HL-60/S4 treated with phorbol 12-myristate 13-acetate at 8.2 ng/mL for 4 days and 3 days (cell line): ENCODE results near the gene MAST3.

ENCODE experiments used
- in situ Hi-C: fragments of 300-500 bp; cut with MboI; formaldehyde crosslinking; loops from 2 replicates; pipeline ENCODE4 v1.15.0; 2022; ENCODE audit warnings: low sequenced_read_pairs

The MAST3 gene

DNA sequence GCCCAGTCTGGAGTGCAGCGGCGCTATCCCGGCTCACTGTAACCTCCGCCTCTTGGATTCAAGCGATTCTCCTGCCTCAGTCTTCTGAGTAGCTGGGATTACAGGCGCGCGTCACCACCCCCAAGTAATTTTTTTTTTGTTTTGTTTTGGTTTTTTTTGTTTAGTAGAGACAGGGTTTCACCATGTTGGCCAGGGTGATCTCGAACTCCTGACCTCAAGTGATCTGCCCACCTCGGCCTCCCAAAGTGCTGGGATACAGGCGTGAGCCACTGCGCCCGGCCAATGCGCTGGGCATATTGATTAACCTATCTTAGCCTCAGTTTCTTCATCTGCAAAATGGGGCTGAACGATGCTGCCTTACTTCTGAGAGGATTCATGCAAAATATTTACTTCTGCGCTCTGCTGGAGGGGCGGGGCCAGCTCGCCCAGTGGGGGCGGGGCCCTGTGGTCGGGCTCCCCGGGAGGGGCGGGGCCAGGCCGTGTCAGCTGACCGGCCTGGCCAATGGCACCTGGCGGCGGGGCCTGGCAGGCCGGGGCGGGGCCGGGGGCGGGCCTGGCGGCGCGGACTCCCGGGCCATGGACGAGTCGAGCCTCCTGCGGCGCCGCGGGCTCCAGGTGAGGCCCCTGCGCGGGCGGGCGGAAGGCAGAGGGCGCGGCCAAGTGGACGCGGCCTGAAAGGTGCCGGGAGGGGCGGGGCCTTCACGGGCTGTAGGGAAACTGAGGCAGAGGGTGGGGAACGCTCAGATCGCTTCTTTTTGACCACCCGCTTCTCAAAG is at the start of gene MAST3:
TSS of gene MAST3 (plus strand) at position 562 of the 776 bp plus-strand sequence. CDS start at position 577, 15 bp downstream.
- in situ Hi-C loops, result no loop called here

DNA sequence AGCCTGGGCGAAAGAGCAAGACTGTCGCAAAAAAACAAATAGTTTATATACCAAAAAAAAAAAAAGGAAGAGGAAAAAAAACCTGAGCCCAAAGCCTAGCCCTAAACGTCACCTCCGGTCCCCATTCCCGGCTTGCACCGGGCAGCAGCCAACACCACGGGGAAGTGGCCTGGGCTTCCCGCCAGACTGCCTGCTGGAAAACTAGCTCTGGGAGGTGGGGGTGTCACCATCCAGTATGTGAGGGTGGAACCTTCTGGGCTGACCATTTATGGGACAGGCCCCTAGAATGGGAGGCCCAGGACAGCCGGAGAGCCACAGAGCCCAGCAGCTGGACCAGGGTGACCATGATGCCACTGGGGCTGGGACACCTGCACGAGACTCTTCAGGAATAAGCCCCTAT is 48.2 kb upstream of the MAST3 start:
- in situ Hi-C loops, result no loop called here

DNA sequence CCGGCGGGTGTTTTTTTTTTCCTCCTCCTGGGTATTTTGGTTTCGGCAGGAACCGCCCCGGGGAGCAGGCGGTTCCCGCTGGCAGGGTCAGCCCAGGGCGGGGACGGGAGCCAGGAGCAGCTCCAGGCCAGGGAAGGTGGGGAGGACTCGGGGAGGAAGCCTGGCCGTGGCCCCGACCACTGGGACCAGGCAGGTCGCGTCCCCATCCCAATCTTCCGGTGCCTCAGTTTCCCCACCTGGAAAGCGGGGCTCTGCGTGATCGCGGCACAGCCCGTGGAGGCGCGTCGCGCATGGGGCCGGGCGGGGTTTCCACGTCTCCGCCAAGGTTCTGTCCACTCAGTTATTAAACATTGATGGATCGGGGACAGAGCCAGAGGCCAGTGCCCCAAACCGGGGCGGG is 45.7 kb upstream of the MAST3 start:
- in situ Hi-C loops, result loop anchor here (10.0 kb wide), 1 partner anchor 47 kb away; the partner anchor contains the start of gene ARRDC2

DNA sequence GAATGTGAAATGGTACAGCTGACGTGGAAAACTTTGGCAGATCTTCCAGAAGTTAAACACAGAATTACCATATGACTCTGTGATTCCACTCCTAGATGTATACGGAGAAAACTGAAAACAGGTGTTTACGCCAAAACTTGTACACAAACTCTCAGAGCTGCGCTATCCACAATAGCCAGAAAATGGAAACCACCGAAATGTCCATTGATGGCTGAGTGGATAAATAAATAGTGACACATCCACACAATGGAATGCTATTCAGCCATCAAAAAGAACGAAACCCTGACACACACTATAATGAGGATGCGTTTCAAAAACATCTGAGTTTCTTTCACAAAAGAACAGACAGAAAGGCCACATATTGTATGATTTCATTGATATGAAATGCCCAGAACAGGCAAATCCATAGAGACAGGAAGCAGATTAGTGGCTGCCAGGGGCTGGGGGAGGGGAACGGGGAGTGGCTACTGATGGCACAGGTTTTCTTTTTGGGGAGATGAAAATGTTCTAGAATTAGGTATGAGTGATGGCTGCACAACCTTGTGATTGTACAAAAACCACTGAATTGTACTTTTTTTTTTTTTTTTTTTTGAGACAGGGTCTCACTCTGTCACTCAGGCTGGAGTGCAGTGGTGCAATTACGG is 43.9 kb upstream of the MAST3 start:
- in situ Hi-C loops, result loop anchor here (10.0 kb wide), 1 partner anchor 49 kb away; the partner anchor contains the start of gene ARRDC2

DNA sequence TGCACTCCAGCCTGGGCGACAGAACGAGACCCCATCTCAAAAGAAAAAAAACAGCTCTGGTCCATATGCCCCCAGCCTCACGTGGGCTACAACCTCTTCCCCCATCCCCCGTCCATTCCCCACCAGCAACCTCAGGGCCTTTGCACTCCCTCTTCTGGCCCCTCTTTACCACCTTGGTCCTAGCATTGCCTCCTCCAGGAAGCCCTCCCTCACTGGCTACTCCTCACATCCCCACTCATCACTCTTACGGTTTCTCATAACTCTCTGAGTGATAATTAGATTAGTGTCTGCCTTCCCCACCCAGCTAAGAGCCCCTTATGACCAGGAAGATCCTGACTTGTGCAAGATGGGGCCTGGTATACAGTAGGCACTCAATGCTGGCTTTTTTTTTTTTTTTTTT is 41.6 kb upstream of the MAST3 start:
- in situ Hi-C loops, result loop anchor here (10.0 kb wide), 1 partner anchor 51 kb away; the partner anchor contains the start of gene ARRDC2

DNA sequence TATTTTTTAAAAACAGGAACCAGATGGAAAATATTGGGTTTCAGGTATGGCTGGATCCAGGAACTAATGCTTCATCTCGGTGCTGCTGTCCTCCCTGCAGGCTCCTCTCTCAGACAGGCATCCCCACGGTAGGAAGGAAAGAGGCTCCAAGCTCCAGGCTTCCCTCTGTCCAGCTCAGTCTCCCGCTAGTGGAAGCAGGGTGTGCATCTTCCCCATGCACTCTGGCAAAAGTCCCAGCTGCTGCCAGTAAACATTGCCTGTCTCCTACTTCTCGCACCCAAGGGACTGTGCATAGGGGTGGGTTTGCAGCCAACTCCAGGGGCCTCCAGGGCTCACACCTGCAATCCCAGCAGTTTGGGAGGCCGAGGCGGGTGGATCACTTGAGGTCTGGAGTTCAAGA is 40.0 kb upstream of the MAST3 start:
- in situ Hi-C loops, result loop anchor here (10.0 kb wide), 1 partner anchor 53 kb away; the partner anchor contains the start of gene ARRDC2

DNA sequence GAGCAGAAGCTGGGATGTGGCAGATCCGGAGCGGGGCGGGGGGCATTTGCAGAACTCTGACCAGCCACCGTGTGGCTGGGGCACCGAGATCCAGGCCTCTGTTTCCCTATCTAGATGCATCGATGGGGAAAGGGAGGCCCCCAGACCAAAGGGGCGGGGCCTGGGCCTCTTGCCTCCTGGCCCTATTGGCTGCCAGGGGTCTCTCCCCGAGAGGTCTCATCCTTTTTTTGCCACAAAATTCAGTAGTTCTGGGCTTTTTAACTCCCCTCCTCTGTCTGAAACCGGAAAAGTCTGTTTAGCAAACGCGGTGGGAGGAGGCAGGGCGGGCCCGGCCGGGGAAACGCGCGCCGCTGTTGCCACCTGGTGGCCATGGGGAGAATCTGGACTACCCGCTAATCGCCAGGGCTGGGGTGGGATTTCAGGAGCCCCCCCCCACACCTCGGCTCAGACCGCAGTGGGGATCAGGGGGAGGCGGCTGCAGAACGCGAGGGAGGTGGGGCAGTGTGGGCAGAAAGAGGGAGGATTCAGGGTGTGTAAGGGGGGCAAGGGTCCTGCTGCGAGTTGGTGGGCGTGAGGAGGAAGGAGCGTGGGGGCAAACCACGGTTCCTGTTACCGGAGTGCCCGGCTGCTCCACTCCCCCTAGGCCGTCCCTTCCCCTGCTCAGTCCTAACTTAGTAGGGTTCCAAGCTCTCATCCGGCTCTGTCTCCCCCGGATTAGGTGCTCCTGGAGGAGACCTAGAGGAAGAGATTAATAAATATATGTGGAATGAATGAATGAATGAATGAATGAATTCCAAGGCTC is 39.2 kb upstream of the MAST3 start:
- in situ Hi-C loops, result loop anchor here (10.0 kb wide), 1 partner anchor 54 kb away; the partner anchor contains the start of gene ARRDC2

DNA sequence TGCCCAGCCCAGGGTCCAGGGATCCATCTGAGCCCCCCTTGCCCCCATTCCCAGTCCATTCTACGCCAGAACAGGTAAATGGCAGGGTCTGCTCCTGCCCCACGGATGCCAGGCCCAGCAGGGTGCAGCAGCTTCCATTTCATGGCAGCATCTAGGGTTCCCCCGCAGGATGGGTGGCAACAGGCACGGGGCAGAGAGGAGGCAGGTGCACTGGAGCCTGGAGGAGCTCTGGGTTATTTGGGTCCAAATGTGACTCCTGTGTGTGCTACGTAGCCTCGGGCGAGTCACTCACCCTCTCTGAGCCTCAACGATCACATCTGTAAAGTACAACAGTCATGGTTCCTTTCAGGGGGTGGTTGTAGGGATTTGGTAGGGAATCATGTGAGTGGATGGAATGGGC is 38.3 kb upstream of the MAST3 start:
- in situ Hi-C loops, result loop anchor here (10.0 kb wide), 1 partner anchor 54 kb away; the partner anchor contains the start of gene ARRDC2

DNA sequence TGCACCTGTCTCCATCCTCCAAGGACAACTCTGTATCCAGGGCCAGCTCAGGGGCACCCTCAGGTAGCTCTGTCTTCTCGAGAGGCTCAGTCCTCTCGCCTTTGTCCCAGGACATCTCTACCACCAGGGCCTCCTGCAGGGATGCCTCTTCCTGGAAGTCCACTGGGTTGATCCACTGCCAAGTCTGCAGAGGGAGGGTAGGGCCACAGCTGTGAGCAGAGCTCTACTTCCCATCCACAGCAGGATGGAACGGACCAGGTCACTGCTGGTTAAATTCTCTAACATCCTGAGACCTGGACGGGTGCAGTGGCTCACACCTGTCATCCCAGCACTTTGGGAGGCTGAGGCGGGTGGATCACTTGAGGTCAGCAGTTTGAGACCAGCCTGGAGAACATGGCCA is 37.7 kb upstream of the MAST3 start:
- in situ Hi-C loops, result loop anchor here (10.0 kb wide), 1 partner anchor 55 kb away; the partner anchor contains the start of gene ARRDC2

DNA sequence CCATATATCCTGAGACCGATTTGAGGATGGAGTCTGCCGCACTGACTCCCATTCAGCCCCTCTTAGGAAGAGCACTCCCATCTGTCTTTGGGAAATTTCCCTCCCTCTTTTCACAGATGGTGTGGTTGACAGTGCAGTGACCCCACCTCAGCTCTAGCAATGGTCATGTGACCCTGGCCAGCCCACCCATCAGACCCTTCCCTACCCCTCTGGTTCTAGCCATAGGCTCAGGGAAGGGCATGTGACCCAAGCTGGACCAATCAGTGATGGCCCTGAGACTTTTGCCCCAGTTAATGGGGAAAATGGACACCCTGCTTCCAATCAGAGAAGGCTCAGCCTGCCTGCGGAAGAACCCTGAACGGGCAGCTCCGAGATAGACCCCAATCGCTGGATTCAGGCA is 37.1 kb upstream of the MAST3 start:
- in situ Hi-C loops, result no loop called here

DNA sequence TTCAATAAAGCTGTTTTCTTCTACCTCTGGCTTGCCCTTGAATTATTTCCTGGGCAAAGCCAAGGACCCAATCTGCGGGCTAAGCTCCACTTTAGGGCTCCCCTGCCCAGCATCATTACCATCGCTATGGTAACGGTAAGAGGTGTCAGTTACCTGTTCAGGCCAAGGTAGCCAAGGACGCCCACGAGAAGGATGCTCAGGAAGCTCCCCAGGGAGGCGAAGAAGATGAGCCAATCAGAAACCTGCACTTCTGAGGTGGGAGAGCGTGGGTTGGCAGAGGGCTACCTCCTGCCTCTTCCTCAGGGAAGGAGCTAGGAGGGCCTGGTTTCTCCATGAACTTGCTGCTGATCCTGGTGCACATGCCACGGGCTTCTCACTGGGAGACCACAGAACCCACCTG is 35.5 kb upstream of the MAST3 start:
- in situ Hi-C loops, result no loop called here

DNA sequence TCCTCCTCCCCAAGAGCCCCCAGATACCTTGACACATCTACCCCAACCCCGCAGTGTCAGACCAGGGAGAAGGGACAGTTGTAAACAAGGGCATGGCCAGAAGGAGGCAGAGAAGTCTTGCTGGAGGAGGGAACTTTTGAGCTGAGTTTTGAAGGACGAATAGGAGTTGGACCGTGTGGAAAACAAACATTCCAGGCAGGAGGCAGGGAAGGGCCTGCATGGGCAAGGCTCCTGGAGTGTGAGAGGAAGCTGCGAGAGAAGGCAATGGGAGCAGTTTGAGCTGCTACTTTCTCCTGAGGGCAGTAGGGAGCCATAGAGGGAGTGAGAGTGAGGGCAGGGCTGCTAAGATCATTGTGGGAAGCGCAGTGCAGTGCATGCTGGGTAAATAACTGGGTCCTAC is 34.1 kb upstream of the MAST3 start:
- in situ Hi-C loops, result no loop called here

DNA sequence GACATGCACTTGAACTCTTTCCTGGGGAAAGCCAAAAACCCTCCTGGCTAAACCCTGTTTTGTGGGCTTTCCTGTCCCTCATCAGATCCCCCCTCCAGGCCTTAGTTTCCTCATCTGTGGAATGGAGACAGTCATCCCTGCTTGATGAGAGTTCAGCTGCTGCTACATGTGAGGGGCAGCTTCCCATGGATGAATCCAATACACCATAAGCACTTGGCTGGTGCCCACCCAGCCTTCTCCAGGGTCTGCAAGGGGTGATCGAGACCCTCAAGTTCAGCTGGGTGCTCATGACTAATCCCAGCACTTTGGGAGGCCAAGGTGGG is 32.4 kb upstream of the MAST3 start:
- in situ Hi-C loops, result no loop called here

DNA sequence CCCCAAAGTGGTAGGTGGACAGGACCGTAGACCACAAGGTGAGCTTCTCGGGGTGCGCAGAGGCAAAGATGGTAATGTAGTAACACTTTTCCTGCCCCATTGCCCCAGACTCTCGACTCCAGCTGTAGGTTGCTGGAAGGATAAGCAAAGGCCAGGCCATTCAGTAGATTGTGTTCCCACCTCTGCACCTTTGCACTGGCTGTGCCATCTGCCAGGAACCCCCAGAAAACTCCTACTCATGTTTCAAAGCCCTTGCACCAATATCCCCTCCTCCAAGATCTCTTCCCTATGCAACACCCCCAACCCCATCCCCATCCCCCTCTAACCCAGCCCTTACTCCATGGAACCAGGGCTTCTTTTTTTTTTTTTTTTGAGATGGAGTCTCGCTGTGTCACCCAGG is 29.2 kb upstream of the MAST3 start:
- in situ Hi-C loops, result no loop called here

DNA sequence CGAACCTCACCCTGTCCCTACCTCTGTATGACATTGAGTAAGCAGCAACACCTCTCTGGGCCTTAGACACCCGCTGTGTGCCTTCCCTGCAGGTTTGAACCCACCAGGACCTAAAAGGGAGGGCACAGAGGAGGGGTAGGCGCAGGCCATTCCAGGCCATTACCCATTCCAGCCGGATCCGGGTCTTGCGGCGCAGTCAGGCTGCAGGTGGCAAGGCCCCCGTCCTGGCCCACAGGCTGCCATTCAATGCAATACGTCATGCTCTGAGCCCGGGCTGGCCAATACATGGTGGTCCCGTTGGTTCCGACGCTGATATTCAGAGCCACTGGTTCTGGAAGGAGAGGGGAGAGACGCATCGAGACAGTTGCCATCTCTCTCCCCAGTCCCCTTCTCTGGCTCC is 28.2 kb upstream of the MAST3 start:
- in situ Hi-C loops, result no loop called here

DNA sequence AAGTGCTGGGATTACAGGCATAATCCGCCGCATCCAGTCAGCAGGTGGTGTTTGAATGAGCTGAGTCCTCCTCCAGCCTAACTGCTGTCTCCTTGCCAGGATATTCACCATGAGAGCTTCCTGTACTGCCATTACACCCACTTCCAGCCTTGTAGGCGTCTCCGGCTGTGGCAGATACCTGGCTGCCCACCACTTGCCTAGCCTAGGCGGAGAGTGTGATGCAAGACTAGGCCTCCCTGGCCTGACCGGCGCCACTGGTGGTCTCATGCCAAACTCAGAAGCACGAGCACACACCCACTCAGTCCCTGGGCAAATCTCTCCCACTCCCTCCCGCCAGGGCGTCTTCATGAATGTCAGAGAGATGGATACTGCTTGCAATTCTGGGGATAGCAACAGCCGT is 27.4 kb upstream of the MAST3 start:
- in situ Hi-C loops, result no loop called here

DNA sequence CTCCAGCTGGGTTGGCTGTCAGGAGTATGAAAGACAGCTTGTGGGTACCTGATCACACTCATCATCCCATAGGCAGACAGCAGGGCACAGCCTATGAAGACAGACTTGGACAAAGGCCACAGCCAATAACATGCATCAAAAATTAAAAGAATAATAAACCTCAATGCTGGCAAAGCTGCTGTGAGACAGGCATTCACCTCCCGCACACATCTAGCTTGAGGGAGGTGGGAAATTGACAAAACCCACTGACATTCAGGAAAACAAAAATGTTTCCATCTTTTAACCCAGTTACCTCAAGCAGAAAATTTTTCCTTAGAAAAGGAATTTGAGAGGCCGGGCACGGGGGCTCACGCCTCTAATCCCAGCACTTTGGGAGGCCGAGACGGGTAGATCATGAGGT is 25.2 kb upstream of the MAST3 start:
- in situ Hi-C loops, result no loop called here

DNA sequence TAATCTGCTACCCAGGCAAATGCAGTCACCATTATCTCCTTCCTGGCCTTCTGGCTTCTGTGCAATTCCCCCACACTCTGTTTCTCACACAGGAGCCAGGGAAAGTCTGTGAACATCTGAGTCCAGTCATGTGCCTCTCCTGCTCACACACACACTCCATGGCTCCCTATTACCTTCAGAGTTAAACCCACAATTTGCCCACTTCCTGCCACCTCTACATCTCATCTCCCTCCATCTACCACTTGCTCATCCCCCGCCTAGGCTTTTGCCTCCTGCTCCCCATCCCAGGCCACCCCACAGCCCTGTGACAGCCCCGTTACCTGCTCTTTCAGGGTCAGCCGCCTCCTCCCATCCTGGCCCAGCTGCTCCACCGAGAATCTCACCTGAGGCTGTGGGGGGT is 24.4 kb upstream of the MAST3 start:
- in situ Hi-C loops, result no loop called here

DNA sequence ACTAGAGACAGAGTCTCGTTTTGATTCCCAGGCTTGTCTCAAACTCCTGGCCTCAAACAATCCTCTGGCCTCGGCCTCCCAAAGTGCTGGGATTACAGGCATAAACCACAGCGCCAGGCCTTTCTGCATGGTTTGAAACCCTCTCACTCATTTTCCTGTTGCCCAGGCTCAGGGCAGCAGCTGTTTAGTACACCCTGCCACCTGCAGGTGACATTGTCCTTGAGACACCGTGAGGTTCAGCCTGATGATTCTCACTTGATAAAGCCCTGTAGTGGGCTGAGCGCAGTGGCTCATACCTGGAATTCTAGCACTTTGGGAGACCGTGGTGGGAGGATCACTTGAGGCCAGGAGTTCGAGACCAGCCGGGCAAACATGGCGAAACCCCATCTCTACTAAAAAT is 23.4 kb upstream of the MAST3 start:
- in situ Hi-C loops, result no loop called here

DNA sequence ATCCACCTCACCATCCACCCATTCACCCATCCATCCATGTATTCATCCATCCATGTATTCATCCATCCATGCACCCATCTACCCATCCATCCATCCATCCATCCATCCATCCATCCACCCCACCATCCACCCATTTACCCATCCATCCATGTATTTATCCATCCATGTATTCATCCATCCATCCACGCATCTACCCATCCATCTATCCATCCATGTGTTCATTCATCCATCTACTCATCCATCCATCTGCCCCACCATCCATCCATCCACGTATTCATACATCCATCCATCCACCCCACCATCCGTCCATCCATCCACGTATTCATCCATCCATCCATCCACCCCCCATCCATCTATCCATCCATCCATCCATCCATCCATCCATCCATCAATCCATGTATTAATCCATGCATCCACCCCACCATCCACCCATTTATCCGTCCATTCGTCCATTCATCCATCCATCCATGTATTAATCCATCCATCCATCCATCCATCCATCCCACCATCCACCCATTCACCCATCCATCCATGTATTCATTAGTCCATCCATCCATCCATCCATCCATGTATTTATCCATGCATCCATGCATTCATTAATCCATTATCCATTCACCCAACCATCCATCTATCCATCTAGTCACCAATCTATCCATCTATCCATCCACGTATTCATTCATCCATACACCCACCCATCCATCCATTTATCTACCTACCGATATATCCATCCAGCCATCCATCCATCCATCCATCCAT is 13.5 kb upstream of the MAST3 start:
- in situ Hi-C loops, result no loop called here
